Limb (tissue), 2 donors: ENCODE data around the gene HIVEP3.

Experiments used
- DNase-seq, 2 donors: peaks; one replicate each; pipeline ENCODE4 v3.0.0-alpha.2; 2016; ENCODE audit errors: extremely low spot score in 2 of 2

The HIVEP3 gene

GRCh38 chr1:41874151-41874719 lies 44.5 kb downstream of the HIVEP3 start:
- no peak for DNase-seq

GRCh38 chr1:41872074-41872473 lies 46.6 kb downstream of the HIVEP3 start:
- no peak for DNase-seq

DNA sequence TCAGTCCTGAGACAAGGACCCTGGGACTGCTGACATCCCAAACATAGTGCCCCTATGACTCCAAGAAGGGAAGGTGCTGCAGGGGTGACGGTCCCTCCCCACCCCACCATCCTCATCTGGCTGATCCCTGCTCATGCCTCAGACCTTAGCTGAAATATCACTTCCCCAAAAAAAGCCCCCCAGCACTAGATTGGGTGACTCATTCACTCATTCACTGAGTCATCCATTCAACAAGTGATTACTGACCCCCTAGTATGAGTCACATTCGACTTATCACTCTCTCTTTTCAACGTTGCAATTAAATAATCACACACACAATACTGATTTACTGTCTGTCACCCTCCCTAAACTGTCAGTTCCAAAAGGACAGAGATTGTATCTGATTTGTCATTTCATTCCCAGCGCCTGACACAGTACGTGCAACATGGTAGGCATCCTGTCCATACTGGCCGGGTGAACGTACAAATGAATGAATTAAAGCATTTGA lies 48.6 kb downstream of the HIVEP3 start:
- no peak for DNase-seq

DNA sequence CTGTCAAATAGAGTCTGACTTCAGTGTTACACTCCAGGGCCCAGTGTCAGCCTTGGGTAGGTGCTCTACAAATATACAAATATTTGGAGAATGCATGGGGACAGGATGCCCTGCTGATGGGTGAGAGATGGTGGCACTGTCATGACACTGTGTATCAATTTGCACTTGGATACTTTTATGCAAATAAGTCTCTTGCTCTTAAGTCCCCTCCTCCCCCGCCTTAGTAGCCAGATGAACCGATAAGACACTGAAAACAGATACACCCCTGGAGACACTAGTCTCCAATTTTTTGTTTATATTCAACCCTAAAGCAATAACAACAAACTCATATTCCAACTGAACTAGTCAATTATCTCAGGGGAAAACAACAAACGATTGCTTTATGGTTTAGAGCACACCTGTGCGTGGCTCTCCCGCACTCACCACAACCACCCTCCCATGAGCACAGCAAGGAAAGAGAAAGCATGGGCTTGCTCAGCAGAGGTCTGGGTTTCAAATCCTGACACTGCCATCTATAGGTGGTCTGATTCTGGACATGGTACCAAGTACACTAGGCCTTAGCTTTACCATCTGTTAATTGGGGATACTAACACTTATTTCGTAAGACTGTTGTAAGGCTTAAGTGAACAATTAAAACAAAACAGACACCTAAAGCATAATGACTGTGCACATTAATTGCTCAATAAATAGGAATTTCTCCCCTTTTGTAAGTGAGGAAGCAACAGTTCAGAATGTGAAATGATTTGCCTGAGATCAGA lies 50.3 kb downstream of the HIVEP3 start:
- DNase-seq: no peak

- no peak for DNase-seq
These were observed 52.4 kb downstream of the HIVEP3 start for GRCh38 chr1:41866285-41866684.

DNA sequence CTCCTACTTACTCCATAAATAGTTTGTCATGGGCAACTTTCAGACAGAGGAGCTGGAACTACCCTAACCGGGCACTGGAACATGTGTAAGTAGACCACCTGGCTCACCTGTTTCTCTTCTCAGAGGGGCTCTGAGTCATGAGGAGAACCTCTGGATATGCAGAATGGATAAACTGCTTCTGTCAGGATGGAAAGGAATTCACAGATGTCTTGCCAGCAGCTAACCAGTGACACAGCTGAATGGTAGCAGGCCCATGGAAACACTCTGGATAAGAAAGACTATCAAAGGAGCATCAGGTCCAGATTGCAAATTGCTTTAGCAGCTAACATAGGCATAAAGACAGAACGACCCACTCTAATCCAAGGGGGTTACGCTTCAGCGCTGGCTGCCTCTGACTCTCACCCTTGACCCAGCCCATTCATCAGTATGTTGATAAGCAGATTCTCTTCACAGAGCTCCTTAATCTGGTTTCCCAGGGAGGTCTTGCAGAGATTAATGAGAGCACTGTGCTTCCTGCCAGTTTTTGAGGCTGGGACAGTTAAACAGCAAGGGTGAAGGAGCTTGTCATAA lies 54.2 kb downstream of the HIVEP3 start:
- DNase-seq: no peak

GRCh38 chr1:41863718-41864117 lies 55.0 kb downstream of the HIVEP3 start:
- DNase-seq: no peak

GRCh38 chr1:41862384-41863221 lies 56.1 kb downstream of the HIVEP3 start:
- DNase-seq: no peak

DNA sequence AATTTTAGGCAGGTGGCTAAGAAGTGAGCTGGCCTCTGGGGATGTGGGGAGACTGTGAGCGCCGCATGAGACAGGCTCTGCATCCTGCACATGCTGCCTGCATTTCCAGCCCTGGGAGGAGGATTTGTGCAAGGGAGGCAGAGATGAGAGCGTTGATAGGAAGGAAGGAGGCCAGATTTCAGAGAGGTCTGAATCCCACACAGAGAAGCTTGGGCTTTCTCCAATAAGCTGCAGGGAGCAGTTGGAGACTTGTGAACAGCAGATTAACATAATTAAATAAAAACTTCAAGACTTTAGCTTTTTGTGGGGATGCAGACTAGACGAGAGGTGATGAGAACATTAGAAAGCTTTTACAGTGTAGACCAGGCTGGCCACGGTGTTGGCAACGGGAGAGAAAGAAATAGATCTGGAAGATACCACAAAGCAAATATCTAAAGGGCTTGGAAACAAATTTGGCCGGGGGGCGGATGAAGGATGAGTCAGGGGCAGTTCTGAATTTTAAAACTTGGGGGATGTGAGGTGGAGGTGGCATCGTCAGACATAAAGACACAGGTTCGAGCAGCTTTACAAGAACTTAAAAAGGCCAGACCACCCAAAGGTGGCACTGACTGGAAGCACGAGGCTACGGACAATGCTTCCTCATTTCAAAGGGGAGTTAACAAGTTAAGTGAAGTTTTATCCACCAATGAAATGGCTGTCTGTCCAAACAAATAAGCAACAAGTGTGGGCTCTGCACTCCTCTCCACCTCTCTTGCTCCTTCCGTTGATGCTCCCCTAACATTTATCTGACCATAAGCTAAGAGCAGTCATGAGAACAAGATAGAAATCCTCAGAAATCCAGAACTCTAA lies 57.0 kb downstream of the HIVEP3 start:
- DNase-seq: no peak

- DNase-seq: no peak
These were observed 58.0 kb downstream of the HIVEP3 start for GRCh38 chr1:41860771-41861170.

- DNase-seq: no peak
These were observed 58.5 kb downstream of the HIVEP3 start for GRCh38 chr1:41860214-41860613.

GRCh38 chr1:41859686-41860085 lies 59.0 kb downstream of the HIVEP3 start:
- no peak for DNase-seq

DNA sequence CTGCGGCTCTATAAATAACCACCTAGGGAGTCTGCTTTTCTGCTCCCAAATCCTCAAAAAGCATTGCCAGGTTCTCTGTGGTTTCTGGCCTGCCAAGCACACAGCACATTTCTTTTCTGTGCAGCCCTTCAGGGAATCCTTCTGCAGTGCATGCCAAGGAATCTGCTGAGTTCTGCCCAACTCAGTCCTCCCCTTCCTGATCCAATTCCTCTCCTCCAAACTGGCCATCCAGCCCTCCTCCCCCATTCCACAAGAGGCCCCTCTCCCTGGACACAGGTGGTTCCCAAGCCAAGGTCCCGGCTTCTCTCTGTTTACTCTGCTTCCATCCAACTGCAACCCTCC lies 61.8 kb downstream of the HIVEP3 start:
- DNase-seq: peak in 1 of 2 donors; percentile 37

DNA sequence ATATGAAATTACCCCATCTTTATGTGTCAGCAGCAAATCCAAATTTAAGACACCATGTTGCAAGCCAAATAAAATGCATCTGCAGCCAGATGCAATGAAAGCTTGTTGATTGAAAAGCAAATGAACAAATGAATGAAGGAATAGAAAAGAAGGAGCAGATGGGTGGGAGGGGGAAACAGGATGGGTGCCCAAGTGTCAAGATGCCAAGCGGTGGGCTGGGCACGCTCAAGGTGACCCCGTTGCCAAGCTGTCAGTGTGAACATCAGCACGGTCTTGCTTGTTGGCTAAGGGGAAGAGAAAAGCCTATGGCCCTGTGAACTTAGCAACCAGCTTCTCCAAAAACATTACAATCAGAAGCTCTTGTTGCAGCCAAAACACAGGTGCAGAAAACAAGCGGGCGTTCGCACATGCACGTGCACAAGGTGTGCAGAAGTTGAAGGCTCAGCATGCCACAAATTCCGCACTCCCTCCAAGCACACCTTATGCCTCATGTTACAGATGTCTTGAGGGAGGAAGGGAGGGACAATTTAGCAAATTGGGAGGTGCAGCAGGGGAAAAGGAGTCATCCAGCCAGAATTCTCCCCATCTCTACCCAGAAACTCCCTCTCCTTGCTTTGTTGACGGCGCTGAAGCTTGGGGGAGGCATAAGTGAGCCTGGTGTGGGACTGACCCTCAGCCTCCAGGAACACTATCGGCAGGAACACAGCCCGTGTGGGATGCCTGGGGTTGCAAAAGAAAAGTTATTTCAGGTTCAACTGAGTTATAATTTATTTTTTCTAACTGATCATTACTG lies 62.4 kb downstream of the HIVEP3 start:
- DNase-seq: no peak

DNA sequence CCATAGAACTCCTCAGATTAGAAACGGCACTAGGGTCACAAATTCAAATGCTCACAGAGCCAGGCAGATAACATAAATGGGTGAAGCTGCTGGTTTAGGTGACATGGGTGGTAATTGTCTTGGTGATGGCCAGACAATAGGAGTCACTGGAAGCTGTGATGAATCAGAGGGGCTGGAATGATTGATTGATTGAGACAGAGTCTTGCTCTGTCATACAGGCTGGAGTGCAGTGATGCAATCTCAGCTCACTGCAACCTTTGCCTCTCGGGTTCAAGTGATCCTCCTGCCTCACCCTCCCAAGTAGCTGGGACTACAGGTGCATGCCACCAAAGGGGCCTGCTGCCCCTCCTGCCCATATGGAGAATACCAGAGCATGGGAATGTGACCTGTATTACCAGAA lies 63.0 kb downstream of the HIVEP3 start:
- DNase-seq: no peak

DNA sequence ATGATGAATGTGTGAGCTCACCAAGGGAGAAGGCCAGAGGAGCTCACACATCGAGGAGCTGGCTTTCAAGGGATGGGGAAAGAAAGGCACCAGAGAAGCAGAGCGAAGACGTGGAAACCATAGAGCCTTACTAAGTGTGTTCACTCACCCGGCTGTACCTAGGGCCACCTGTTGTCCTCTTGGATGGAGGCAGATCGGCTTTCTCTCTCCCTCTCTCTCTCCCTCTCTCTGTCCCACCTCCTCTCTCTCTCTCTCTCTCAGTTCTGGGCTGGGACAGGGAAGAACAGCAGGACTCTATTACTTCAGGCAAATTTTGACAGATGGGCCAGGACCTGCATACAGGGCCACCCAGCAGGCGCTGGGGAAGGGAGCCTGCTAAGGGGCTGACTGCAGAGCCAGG lies 64.8 kb downstream of the HIVEP3 start:
- no peak for DNase-seq

- DNase-seq: no peak
These were observed 66.6 kb downstream of the HIVEP3 start for GRCh38 chr1:41852091-41852490.

DNA sequence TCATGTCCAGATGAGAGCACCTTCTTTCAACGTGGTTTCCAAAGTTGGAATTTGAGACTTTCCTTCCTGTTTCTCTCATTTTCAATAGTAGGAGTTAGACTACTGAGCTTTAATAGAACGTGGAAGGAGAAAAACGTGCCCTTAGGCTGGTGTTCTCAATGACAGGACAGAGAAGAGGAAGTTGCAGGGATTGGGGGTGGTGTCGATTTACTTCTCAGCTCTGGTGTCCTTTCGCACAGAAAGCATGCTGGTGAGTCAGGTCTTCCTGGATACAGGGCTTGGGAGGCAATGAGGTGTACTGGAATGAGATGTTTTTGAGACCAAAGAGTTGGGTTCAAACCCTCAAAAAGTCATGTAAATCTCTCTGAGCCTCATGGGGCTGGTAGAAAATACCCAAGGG lies 67.1 kb downstream of the HIVEP3 start:
- DNase-seq: no peak

DNA sequence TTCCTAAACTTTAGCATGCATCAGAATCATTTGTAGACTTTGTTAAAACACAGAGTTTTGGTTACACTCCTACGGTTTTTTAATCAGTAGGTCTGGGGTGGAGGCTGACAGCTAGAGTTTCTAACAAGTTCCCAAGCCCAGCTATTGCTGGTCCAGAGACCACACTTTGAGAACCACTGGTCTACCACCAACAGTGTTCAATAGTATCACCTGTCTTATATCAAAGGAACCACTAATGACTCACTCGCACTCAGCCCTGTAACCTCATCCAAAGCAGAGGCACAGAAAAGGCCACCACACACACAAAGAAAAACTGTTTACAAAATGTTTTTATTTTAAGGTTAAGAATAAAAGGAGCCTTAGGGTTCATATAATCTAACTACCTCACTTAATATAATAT lies 68.7 kb downstream of the HIVEP3 start:
- DNase-seq: no peak

- DNase-seq: no peak
These were observed 69.4 kb downstream of the HIVEP3 start for GRCh38 chr1:41849211-41849759.
